ENCODE results near the gene GARIN3.
A peak's percentile ranks its signal among the peaks of the same experiment; 100 is the strongest.

Gene GARIN3

GRCh38 chr5:157143127-157143971 is 22.7 kb downstream of the GARIN3 start:
- FAIRE-seq: no peak
- no peak for TF ChIP-seq CTCF (IDR thresholded peaks at IDR 0.05; ENCODE audit: insufficient read depth, missing control alignments)
- peak; percentile 31 for DNase-seq (ENCODE audit: insufficient read length, low spot score)

- FAIRE-seq (peak; percentile 79), DNase-seq (ENCODE audit: insufficient read length, low spot score) (peak; percentile 91)
- no peak for TF ChIP-seq CTCF (IDR thresholded peaks at IDR 0.05; ENCODE audit: insufficient read depth, missing control alignments)
These were observed 23.5 kb downstream of the GARIN3 start, which contains the start of gene MED7 for GRCh38 chr5:157142317-157143126. Gene MED7 (minus strand): TSS chr5:157142865. CDS start chr5:157139431, 3,434 bp downstream.

GRCh38 chr5:157137691-157138090 is 28.4 kb downstream of the GARIN3 start:
- FAIRE-seq (no peak), DNase-seq (ENCODE audit: insufficient read length, low spot score) (no peak)
- TF ChIP-seq CTCF (IDR thresholded peaks at IDR 0.05; ENCODE audit: insufficient read depth, missing control alignments): no peak

GRCh38 chr5:157132281-157132612 is 33.8 kb downstream of the GARIN3 start:
- DNase-seq (ENCODE audit: insufficient read length, low spot score): no peak
- TF ChIP-seq CTCF (IDR thresholded peaks at IDR 0.05; ENCODE audit: insufficient read depth, missing control alignments): no peak
- no peak for FAIRE-seq

- FAIRE-seq (no peak), DNase-seq (ENCODE audit: insufficient read length, low spot score) (no peak)
- TF ChIP-seq CTCF (IDR thresholded peaks at IDR 0.05; ENCODE audit: insufficient read depth, missing control alignments): no peak
These were observed 35.1 kb downstream of the GARIN3 start for GRCh38 chr5:157130925-157131324.

- DNase-seq (ENCODE audit: insufficient read length, low spot score) (no peak), FAIRE-seq (no peak)
- no peak for TF ChIP-seq CTCF (IDR thresholded peaks at IDR 0.05; ENCODE audit: insufficient read depth, missing control alignments)
These were observed 44.4 kb downstream of the GARIN3 start for GRCh38 chr5:157121709-157122108.

Measured in D721Med (cell line).